Activated CD4-positive, alpha-beta T cell treated with anti-CD3 and anti-CD28 coated beads, Interleukin-2, amount 50 U/mL, for 1 hour (primary cell): ENCODE measurements around the gene ADAMTSL1.
"Not testable (repeated sequence)": the region's sequence is repeated elsewhere in the genome, so short reads cannot be mapped to it uniquely, and the experiment has no call there.

Experiments
- DNase-seq: peaks from one replicate; pipeline ENCODE4 v3.0.0-alpha.2; 2020

ADAMTSL1 gene

GRCh38 chr9:18829066-18829465, 355.1 kb downstream of the ADAMTSL1 start:
- no peak for DNase-seq

- no peak for DNase-seq
Measured at GRCh38 chr9:18829873-18830272, 355.9 kb downstream of the ADAMTSL1 start.

GRCh38 chr9:18834740-18835361, 360.9 kb downstream of the ADAMTSL1 start:
- DNase-seq, result no peak

- DNase-seq, result no peak
Measured at GRCh38 chr9:18837402-18837801, 363.4 kb downstream of the ADAMTSL1 start.

- no peak for DNase-seq
Measured at GRCh38 chr9:18847576-18848275, 373.8 kb downstream of the ADAMTSL1 start.

- DNase-seq, result no peak
Measured at GRCh38 chr9:18848657-18849056, 374.7 kb downstream of the ADAMTSL1 start.

- no peak for DNase-seq
Measured at GRCh38 chr9:18849270-18849669, 375.3 kb downstream of the ADAMTSL1 start.

GRCh38 chr9:18849890-18850677, 376.1 kb downstream of the ADAMTSL1 start:
- DNase-seq, result no peak

- DNase-seq, result no peak
Measured at GRCh38 chr9:18851069-18851795, 377.3 kb downstream of the ADAMTSL1 start.

GRCh38 chr9:18855656-18856055, 381.7 kb downstream of the ADAMTSL1 start:
- DNase-seq, result no peak

GRCh38 chr9:18857334-18857733, 383.4 kb downstream of the ADAMTSL1 start:
- DNase-seq, result no peak

GRCh38 chr9:18857769-18858168, 383.8 kb downstream of the ADAMTSL1 start:
- DNase-seq, result no peak

GRCh38 chr9:18861609-18862544, 387.9 kb downstream of the ADAMTSL1 start:
- no peak for DNase-seq

GRCh38 chr9:18863791-18864190, 389.8 kb downstream of the ADAMTSL1 start:
- no peak for DNase-seq

GRCh38 chr9:18864516-18864915, 390.6 kb downstream of the ADAMTSL1 start:
- no peak for DNase-seq

- DNase-seq, result no peak
Measured at GRCh38 chr9:18865542-18865941, 391.6 kb downstream of the ADAMTSL1 start.

GRCh38 chr9:18866121-18866831, 392.3 kb downstream of the ADAMTSL1 start:
- DNase-seq, result no peak

- DNase-seq, result no peak
Measured at GRCh38 chr9:18869725-18870124, 395.8 kb downstream of the ADAMTSL1 start.

GRCh38 chr9:18874069-18874468, 400.1 kb downstream of the ADAMTSL1 start:
- DNase-seq, result no peak

- DNase-seq, result not testable (repeated sequence)
Measured at GRCh38 chr9:18874990-18875389, 401.0 kb downstream of the ADAMTSL1 start.

GRCh38 chr9:18877984-18878383, 404.0 kb downstream of the ADAMTSL1 start:
- DNase-seq, result no peak
